Neural progenitor cell (in vitro differentiated cells): ENCODE results near the gene TMEM269.

ENCODE experiments used
- EZH2 ChIP-seq: fragments of 200-600 bp; sonication (generic); IDR thresholded peaks from 2 replicates; pipeline ENCODE4 v1.6.1; 2017; ENCODE audit warnings: antibody characterized with exemption, mild to moderate bottlenecking, moderate library complexity
- EZH2phosphoT487 ChIP-seq: fragments of 200-600 bp; sonication (generic); IDR thresholded peaks from 2 replicates; pipeline ENCODE4 v1.6.1; 2017; ENCODE audit warnings: antibody characterized with exemption
- TF ChIP-seq, protein P1 (sequence below): fragments of 200-600 bp; sonication (generic); IDR thresholded peaks from 2 replicates; pipeline ENCODE4 v1.5.1; 2017; ENCODE audit warnings: antibody characterized with exemption, mild to moderate bottlenecking

DNA sequence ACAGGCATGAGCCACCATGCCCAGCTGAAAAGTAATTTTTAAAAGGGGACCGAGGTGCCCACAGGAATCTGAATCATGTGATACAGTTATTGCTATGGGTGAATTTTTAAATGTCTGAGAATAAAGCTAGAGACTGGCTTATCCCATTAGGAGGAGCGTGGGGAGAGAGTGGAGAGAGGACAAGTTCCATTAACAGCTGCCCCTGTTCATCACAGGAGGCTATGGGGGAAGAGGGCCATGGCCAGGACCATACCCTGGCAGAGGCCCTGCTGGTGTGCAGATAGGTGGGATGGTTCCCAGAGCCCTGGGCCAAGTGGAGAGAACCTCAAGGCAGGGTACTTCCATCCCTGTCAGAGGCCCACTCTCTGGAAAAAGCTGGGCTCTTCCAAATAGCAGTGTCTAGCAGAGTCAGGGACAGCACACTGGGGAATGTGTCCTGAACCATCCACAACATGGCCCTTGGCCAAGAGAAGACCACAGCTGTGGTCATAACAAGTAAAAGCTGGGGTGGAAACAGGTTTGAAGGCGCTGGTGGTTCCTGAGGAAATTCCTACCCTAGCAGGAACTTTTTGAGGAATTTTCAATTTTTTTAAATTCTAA lies 48.0 kb downstream of the TMEM269 start:
- TF ChIP-seq EZH2 (no peak), EZH2phosphoT487 (no peak)
- TF ChIP-seq, protein P1, sequence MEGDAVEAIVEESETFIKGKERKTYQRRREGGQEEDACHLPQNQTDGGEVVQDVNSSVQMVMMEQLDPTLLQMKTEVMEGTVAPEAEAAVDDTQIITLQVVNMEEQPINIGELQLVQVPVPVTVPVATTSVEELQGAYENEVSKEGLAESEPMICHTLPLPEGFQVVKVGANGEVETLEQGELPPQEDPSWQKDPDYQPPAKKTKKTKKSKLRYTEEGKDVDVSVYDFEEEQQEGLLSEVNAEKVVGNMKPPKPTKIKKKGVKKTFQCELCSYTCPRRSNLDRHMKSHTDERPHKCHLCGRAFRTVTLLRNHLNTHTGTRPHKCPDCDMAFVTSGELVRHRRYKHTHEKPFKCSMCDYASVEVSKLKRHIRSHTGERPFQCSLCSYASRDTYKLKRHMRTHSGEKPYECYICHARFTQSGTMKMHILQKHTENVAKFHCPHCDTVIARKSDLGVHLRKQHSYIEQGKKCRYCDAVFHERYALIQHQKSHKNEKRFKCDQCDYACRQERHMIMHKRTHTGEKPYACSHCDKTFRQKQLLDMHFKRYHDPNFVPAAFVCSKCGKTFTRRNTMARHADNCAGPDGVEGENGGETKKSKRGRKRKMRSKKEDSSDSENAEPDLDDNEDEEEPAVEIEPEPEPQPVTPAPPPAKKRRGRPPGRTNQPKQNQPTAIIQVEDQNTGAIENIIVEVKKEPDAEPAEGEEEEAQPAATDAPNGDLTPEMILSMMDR = no peak
